ELF-1 (cell line): ENCODE data around the gene FXYD6.

Experiments used
- DNase-seq: peaks from one replicate; pipeline ENCODE4 v3.0.0-alpha.2; 2016; ENCODE audit warnings: low read depth, low spot score

The FXYD6 gene

DNA sequence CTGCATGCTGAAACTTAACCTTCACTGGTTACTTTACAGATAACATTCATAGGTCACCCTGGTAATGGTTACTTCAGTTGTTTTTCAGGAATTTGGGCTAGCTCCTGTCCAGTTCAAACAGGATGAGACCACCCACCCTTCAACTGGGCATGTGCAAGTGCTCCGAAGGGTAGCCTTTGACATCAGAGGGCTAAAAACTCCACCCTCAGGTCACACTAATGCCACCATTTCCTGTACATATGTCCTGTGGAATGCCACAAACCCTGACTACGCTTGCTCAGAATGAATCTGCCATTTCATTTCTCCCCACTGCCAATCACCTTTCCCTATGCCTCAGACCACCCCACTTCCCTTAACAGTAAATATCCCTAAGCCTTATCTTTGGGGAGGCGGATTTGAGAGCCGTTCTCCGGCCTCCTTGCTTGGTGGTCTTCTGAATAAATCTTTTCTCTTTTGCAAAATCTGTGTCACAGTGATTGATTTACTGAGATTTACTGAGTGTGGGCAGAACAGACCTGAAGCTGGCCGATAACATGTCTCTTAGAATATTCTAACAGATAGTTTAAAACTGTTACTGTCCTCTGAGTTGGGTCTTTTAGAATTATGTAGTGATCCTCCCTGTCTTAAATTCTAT is 26.6 kb downstream of the FXYD6 start:
- DNase-seq = no peak

DNA sequence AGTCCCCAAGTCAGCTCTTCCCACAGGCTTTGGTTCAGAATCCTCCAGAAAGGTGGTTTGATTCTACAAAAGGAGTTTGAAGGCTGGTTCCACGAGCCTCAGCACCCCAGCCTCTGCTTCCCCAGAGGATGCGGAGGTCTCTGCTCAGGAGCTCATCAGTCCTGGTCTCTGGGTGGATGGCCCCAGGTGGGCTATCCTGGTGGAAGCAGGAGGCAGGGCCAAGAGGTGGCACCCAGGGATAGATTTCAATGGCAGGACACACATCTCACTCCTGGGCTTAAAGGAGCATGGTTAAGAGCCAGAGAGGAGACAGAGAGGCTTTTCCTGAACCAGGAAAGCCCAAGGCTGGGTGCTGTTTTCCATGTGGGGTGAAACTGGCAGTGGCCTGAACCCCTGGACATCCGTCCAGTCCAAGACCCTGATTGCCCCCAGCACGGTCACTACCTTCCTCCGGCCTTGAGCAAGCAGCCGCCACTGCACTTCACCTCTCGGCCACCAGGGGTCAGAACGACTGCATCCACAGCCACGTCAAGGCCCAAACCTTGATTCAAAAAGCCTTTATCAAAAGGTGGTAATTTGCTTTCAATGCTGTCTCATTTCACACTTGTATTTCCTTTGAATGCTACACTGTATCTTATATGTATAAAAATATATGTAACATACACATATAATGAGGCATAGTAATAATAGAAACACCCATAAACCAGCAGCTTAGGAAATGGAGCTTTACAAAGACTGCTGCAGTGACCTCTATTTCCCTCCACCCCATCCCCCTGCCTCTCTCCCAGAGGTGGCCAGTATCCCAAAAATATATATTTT is 32.6 kb downstream of the FXYD6 start:
- peak; percentile 78 for DNase-seq

DNA sequence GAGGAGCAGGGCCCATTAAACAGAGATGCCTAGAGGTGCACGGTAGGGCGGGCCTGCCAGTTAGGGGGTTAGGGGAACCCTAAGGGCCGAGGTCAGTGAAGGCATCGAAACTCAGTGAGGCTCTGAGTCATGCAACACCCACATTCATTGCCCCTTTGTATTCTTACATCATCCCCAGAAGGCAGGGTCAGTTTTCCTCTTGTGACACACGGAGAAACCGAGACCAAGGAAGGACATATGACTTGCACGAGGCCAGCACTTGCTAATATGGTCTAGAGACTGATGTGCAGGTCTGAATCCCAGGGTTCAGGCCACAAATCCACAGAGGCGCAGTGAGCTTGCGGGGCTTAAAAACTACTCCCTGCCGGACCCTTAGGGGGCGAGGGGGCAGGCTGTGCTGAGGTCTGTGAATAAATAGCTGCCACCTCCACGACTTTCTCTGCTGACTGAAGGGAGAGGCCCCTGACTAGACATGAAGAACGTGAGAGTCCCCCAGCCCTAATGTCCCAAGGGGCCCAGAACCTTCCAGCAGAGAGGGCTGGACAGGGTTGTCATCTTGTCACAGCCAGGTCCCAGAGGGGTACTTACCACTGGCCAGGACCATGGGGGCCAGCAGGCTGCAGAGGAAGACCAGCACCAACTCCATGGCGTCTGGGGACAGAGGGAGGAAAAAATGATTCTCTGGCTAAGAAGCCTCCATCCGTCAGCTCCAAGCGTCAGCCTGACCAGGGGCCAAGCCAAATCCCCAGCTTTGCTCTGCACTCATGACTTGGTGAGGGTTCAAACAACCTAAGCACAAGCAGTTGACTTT is 34.1 kb downstream of the FXYD6 start:
- DNase-seq = no peak

DNA sequence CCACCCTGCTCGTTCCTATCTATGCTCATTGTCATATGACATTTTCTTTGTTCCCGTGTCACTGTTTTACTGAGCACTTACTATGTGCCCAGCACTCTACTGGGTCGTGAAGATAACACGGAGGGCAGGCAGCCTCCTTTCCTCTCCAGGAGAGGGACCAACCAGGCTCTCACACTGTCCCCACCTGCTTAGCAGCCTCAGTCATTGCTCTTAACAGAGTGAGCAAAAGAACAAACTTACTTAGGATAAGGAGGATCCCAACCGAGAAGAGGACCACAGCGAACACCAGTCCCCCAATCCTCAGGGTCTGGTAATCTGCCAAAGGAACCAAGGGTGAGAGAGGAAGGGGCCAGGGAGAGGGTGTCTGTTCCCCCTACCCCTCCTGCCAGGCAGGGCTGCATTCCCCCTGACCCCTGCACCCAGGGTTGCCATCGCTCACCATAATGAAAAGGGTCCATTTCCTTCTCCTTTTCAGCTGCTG is 34.9 kb downstream of the FXYD6 start:
- DNase-seq = no peak

DNA sequence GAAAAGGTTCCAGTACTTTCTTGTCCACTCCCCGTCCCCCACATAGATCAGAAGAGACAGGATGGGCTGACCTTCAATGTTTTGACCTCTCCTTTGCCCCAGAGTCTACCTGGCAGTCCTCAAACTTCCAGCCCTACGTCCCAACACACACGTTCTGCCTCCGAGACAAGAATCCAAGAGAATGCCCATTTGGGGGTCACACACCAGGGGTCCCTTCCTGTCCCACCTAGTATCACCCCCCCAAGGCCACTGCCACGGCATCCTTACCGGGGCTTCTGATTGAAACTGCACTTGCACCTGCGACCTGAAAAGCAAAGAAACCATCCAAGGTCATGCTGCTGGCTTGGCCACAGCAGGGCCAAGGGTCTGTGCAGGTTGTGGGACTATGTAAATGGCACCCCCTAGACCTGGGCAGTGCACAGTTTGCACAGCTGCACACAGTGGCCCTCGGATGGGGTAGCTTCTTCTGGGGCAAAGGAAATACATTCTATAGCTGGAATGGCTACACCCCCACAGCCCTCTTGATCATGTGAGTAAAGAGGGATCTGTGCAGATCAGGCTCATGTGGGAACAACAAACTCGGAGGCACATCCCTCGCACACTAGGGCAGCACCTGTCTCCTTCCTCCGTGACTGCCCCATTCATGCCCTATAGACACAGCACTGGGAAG is 35.4 kb downstream of the FXYD6 start:
- no peak for DNase-seq

DNA sequence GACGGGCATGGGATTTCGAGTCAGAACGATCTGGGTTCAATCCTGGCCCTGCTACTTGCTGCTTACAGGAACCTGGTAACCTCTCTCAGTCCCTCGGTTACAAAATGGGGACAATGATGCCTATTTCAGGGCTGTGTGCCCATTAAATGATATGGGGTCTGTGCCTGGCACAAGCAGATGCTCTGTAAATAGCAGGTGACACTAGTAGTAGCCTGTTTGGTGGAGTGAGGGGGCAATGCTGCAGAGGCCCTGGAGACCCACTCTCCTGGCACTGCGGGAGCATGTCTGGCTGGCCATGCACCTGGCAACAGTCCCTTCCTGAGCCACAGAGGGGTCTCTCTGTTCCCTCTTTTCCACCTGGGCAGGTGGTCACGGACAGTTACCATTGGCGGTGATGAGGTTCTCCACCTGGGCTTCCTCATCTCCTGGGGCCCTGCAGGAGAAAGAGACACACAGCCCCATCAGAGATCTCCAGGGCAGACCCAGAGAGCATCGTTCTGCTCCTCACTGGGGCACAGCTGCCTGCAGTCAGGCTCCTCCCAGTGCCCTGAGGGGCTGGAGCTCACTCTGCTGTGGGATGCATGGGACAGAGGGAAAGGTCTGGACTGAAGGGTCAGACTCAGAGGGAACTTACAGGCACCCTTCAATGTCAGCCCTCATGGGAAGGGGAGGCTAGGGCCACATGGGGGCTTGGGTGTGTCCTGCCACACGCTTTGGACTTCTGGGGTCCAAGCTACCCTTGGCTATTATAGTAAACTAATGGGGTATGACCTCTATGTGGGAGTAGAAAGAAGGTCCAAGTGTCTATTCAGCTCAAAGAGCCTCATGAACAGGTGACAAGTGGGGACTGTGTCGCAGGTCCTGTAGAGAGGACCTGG is 36.3 kb downstream of the FXYD6 start:
- no peak for DNase-seq

DNA sequence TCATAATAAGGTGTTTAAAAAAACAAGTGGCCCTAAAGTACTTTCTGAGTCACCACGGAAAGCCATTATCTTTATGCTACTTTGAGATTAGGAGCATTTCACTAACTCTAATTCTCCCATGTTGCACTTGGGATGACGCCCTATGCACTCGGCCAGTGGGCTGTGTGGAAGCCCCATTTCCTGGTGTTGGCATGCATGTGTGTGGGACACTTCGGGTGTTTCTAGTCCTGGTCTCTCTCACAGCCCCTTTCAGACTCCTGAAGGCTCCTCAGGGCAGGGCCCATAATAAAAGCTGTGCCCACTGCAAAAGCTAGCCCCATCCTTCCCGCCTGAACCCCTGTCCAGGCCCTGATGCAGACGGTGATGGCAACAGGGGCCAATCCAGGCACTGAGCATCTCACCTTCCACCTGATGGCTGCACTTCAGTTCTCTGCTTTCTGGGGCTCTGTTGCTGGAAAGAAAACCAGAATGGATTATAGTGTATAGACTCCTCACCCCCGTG is 37.0 kb downstream of the FXYD6 start:
- no peak for DNase-seq

DNA sequence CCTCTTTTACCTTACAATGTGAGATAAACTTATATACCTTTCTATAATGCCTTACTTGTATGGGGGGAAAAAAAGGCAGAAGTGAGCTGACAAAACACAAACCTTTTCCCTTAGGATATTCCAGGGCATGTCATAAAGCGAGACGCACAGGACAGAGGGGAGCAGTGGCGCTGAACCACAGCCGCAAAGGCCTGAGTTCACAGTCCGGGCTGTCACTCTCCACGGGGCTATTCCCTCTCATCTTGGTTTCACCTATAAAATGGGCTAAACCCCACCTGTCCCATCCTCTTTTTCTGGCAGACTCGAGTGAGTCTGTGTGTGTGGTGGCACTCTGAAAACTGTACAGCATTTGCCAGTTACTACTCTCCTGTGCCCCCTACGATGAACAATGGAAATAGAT is 37.6 kb downstream of the FXYD6 start:
- DNase-seq = no peak

DNA sequence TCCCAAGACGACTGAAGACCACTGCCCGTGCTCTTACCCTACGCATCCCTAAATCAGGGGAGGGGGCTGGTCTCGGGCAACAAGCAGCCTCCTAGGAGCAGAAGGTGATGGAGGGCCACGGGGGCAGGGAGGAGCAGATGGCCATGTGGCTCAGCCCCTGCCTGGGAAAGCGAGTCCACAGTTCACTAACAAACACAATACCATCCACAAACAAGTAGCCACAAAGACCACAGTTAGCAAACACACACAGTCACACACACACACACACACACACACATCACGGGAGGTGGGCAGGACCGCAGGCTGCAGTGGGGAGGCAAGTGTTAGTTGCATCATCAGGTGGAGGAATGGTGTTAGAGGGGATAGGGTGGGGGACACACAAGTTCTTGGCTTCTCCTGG is 38.7 kb downstream of the FXYD6 start:
- no peak for DNase-seq

DNA sequence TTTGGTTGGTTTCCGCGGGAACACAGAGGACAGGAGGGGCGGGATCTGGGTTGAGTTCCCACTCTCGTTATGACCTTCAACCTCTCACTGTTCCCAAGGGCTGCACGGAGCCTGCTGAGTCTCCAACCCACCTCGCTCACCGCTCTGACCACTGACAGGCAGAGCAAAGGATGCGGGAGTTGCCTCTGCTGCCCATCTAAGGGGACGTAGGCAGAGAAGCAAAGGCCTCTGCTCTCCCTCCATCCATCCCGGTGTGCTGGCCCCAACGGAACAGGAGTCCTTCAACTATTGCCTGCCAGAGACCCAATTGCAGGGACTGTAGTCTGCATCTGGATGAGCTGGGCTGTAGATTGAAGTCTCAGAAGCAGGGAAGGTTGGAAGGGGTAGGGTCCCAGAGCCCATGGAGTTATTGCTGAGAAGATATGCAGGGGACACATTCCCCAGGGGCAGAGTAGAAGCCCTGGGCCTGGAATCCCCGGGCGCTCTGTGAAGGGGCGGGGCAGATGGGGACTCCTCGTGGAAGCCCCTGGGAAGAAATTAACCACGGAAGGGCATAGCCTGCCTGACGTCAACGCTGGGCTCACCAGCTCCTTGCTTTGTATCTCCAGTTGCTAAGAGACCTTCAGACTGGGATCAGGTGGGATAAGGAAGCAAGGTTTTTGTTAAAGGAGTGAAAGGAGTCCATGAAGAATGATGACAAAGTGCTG is 39.2 kb downstream of the FXYD6 start:
- DNase-seq = no peak

DNA sequence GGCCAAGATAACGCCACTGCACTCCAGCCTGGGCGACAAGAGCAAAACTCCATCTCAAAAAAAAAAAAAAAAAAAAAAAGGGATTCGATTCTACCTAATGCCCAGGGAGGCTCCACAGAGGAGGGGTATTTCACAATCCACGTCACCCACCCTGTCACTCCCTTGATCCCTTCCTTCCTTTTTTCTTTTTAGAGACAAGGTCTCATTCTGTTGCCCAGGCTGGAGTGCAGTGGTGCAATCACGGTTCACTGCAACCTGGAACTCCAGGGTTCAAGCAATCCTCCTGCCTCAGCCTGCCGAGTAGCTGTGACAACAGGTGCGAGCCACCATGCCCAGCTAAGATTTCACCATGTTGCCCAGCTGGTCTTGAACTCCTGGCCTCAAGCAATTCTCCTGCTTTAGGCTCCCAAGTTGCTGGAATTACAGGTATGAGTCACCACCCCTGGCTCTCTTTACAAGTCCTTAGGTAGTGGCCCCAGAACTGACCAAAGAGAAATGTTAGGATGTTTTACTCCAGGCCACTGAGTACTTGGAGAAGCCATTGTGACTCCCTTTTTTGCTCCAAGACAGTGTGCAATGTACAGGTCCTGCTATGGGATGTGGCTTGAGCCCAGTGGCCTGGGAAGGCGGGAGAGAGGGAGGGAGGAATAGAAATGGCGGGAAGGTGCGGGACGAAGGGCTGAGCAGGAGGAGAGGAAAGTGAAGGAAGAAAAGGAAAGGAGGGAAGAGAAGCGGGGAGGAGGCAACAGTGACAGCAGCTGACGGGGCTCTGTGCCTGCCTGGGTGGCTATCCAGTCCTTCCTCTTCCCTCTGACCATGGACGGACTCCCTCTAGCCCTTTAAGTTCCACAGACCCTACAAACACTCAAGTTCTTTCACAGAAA is 40.1 kb downstream of the FXYD6 start:
- DNase-seq = peak; percentile 18

DNA sequence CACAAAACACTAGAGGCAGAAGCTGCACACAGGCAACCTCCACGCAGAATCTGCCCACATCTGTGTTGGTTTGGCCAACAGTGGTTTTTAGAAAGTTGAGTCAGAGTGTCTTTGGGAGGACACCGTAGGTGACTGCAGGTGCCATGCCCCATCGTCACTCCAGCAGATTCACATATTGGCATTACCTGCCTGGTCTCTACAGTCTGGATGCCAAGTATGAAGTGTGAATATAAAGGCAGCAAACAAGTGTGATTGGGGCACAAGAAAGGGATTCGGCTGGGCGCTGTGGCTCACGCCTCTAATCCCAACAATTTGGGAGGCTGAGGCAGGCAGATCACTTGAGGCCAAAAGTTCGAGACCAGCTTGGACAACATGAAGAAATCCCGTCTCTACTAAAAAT is 40.9 kb downstream of the FXYD6 start:
- no peak for DNase-seq

DNA sequence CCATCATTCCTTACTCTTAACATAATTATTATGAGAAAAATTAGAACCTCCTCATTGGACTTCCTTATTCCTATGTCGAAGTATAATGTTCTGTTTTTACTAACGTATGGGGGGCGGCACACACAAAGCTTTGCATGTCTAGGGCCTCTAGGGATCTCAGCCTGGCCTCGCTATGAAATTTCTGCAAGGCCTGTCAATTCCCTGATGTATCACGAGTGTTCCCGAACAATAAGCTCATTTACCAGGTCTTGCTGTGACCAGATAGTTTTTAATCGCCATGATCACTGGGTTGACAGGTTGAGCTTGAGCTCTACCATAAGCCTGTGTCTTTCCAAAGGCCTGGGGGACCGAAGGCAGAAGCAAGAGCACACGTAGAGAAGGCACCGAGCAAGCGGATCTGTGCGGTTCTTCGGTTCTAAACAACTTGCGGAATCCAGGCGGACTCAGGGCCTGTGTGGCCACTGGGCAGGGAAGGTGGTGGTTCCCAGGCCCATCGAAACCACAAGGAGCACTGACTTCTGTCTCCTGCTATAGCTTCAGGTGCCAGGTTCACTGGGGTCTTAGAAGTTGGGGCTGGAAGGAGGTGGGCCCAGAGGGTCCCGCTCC is 41.5 kb downstream of the FXYD6 start:
- no peak for DNase-seq

DNA sequence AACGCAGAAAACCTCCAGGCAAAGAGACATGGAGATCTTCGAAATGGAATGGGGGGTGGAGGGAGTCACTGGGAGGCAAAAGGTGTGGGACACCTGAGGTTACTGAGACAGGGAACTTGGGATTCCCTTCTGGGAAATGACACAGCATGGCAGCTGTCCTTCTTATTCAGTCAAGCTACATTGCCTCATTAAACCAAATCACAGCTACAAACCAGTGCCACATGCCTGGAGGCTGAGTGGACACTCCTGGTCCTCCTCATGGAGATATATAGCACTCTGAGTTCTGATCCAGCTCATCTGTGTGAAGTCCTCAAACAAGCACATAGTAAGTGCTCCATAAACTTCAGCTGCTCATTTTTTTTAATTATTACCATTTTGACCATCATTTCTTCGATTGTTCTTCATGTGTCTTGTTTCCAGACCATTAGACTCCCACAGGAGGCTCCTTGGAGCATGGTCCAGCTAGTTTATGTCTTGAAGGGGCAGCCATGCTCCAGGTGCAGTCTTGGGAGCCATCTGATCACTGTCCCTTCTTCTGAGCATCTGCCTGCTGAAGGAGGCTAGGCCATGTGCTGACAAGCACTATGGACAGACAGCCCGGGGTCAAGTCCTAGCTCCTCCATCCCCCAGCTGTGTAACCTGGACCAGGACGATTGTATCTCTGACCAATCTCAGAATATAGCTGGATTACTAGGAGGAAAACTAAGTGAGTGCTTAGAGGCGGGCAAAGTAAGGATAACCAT is 42.2 kb downstream of the FXYD6 start:
- no peak for DNase-seq

DNA sequence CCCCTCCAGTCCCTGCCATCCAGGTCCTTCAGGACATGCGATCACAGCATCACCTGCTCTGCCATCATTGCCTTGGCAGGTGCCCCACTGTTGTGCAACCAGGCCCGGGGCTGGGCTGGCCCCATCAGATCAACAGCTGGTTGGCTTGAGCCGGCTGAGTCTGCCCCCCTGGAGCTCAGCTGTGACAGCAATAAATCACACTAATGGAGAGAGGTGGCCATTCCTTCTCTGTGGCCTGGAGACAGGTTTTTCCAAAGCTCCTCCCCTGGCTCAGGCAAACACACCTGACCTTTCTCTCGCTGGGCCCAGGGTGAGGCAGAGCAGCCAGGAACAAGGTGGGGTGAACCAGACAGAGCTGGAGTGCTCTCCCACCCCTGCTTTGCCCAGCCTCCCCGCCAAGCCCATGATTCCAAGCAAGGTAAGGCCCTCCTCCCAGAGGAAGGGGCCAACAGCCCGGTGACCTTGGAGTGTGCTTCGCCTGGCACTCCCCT is 43.0 kb downstream of the FXYD6 start:
- DNase-seq = peak; percentile 85

DNA sequence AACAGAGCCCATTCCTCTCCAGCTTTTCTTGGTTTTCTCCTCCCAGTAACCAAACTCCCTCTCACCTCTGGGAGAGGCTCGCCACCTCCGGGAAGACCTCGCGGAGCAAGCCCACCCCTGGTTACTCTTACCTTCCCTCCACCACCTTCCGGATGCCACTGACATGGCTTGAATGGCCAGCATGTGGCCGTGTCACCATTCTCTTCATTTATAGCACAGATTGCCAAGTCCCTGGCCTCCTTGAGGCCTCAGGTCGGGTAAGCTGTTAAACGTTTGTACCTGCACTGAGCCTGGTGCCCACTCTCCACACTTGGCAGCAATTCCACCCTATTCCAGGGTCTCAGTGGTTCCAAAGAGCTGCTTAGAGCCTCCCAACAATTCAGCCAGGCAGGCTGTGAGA is 43.9 kb downstream of the FXYD6 start:
- DNase-seq = no peak

DNA sequence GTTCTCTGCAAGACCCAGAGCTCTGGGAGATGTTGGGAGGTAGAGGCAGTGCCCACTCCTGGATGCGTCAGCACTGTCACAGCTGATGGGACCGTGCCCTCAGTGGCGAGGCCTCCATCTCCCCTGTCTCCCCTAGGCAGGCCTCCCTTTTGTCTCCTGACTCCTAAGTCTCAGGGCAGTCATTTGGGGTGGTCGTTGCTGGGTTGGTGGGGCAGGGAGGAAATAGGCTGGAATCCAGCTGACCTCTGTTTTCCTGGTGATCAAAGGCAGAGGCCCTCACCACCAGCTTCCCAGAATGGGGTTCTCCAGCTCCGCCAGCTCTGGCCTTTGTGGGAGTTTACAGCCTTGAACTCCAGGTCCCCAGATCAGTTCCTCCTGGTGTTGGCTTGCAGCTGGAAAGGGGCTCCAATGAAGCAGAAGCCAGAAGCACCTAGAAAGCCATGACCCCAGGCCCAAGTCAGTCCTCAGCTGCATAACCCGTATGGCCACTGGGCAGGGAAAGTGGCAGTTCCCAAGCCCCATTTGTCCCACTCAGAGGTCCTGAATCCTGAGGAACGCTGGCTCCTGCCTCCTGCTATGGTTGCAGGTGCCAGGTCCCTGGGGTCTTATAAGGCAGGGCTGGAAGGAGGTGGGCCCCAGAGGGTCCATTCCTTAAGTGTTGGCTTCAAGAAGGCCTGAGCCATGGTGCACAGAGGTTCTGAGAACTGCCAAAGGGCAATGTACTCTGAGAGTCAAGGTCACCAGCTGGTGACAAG is 44.6 kb downstream of the FXYD6 start:
- no peak for DNase-seq
